ENCODE data around the gene DCXR.

DNA sequence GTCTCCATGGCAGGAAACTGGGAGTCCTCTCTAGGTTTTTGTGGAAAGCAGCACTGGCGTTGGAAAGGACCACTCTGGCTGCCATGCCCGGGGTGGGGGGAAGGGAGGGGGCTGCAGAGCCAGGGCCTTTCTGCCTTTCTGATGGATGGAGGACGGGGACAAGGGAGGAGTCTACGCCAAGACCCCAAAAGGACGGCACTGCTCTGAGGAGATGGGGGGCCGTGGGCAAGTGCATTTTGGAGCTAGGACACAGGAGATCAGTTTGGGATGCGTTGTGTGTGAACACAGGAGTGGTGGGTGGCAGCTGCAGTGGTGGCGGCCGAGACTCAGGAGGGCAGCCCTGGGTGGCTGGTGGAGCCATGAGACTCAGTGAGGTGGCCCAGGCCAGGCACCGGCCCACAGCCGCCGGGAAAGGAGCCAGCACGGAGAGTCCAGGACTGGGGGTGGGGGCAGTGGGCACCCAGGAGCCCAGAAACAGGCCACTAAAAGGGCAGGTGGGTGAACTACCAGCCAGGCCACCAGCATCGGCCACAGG is 16.9 kb downstream of the DCXR start:
- TF ChIP-seq, protein P1, sequence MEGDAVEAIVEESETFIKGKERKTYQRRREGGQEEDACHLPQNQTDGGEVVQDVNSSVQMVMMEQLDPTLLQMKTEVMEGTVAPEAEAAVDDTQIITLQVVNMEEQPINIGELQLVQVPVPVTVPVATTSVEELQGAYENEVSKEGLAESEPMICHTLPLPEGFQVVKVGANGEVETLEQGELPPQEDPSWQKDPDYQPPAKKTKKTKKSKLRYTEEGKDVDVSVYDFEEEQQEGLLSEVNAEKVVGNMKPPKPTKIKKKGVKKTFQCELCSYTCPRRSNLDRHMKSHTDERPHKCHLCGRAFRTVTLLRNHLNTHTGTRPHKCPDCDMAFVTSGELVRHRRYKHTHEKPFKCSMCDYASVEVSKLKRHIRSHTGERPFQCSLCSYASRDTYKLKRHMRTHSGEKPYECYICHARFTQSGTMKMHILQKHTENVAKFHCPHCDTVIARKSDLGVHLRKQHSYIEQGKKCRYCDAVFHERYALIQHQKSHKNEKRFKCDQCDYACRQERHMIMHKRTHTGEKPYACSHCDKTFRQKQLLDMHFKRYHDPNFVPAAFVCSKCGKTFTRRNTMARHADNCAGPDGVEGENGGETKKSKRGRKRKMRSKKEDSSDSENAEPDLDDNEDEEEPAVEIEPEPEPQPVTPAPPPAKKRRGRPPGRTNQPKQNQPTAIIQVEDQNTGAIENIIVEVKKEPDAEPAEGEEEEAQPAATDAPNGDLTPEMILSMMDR (conservative IDR thresholded peaks at IDR 0.05) = no peak
- no peak for TF ChIP-seq EZH2 (IDR thresholded peaks at IDR 0.05; ENCODE audit: low read depth)
